Measurements from ENCODE around the gene CLC.

- TF ChIP-seq CTCF (IDR thresholded peaks at IDR 0.05) (peak in 2 of 3 experiments; percentile 32 to 76), POLR2A (IDR thresholded peaks at IDR 0.05) (no peak)
Observed at GRCh38 chr19:39765091-39766076, 27.6 kb upstream of the CLC start.
